IMR-90 (cell line): ENCODE results near the gene NTM. TPM values are rescaled to one million over a fixed set of nuclear protein-coding genes. Genes with fewer than 3 reads are reported as not detected.

Experiments
- ATAC-seq: fragments of 200-7000 bp; cut with Tn5 transposase; 2 replicates; pipeline ENCODE4 v1.9.1; 2020; ENCODE audit warnings: low read depth, mild to moderate bottlenecking, moderate library complexity
- BruUV-seq: library from RNA; stranded (reverse); fragments of 400-500 nt; replicated peaks from 2 replicates; lab custom pipeline; 2021; lab: Mats Ljungman, UMichigan
- CTCF ChIA-PET: fragments of 300-600 bp; formaldehyde crosslinking; extraction: SDS; loops from one replicate; lab custom pipeline; 2021; ENCODE audit warnings: antibody characterized with exemption; lab: Yijun Ruan, JAX
- POLR2A ChIA-PET: fragments of 300-600 bp; sonication (Branson Sonifier 250); formaldehyde crosslinking; loops from one replicate; lab custom pipeline; 2022; ENCODE audit warnings: antibody characterized with exemption; ENCODE audit not compliant: unreplicated experiment; lab: Charles Lee
- DNase-seq: peaks from one replicate; pipeline ENCODE4 v3.0.0; 2013
- H2AFZ ChIP-seq: replicated peaks from 2 replicates; pipeline ENCODE3; 2013; ENCODE audit warnings: low read length, mild to moderate bottlenecking; ENCODE audit not compliant: poor library complexity
- H2AK5ac ChIP-seq: 2 replicates; pipeline ENCODE4 v1.6.1; 2013; ENCODE audit warnings: low read depth, low read length, inconsistent platforms
- H2AK9ac ChIP-seq: replicated peaks from 2 replicates; pipeline ENCODE3; 2013; ENCODE audit warnings: mild to moderate bottlenecking, low read depth, low read length, moderate library complexity; ENCODE audit not compliant: poor library complexity
- H2BK120ac ChIP-seq: 2 replicates; pipeline ENCODE4 v1.6.1; 2013; ENCODE audit warnings: low read depth, low read length, inconsistent platforms
- H2BK15ac ChIP-seq: 3 replicates; pipeline ENCODE4 v1.6.1; 2013; ENCODE audit warnings: low read depth, low read length, inconsistent platforms
- H2BK20ac ChIP-seq: 2 replicates; pipeline ENCODE4 v1.6.1; 2013; ENCODE audit warnings: low read depth, mild to moderate bottlenecking, inconsistent platforms, low read length, moderate library complexity
- H2BK5ac ChIP-seq: 2 replicates; pipeline ENCODE4 v1.6.1; 2013; ENCODE audit warnings: mild to moderate bottlenecking, low read depth, low read length, inconsistent platforms; ENCODE audit not compliant: poor library complexity, severe bottlenecking
- H3K14ac ChIP-seq: replicated peaks from 2 replicates; pipeline ENCODE4 v1.6.1; 2013; ENCODE audit warnings: low read depth, low read length, inconsistent platforms
- H3K18ac ChIP-seq: 2 replicates; pipeline ENCODE4 v1.6.1; 2013; ENCODE audit warnings: low read depth, low read length, control low read depth
- H3K23ac ChIP-seq: 2 replicates; pipeline ENCODE4 v1.6.1; 2013; ENCODE audit warnings: low read depth, low read length, inconsistent platforms
- H3K27ac ChIP-seq: 2 replicates; pipeline ENCODE4 v1.5.1; 2013; ENCODE audit warnings: mild to moderate bottlenecking, control low read depth, low read length; ENCODE audit not compliant: insufficient read depth
- H3K27me3 ChIP-seq: 2 replicates; pipeline ENCODE4 v1.6.1; 2013; ENCODE audit warnings: low read length; ENCODE audit not compliant: control insufficient read depth, insufficient read depth
- H3K36me3 ChIP-seq: 2 replicates; pipeline ENCODE4 v1.6.1; 2013; ENCODE audit warnings: low read length, mixed read lengths; ENCODE audit not compliant: control insufficient read depth, insufficient read depth
- H3K4ac ChIP-seq: 2 replicates; pipeline ENCODE4 v1.6.1; 2013; ENCODE audit warnings: low read depth, low read length, inconsistent platforms
- H3K4me1 ChIP-seq: 2 replicates; pipeline ENCODE4 v1.6.1; 2013; ENCODE audit warnings: low read length, mixed read lengths; ENCODE audit not compliant: control insufficient read depth, insufficient read depth
- H3K4me2 ChIP-seq: 2 replicates; pipeline ENCODE4 v1.6.1; 2013; ENCODE audit warnings: low read depth, mild to moderate bottlenecking, control low read depth, low read length, moderate library complexity
- H3K4me3 ChIP-seq: 2 replicates; pipeline ENCODE4 v1.5.1; 2013; ENCODE audit warnings: low read depth, mild to moderate bottlenecking, control low read depth, low read length, moderate library complexity; ENCODE audit not compliant: insufficient read depth
- H3K56ac ChIP-seq: 2 replicates; pipeline ENCODE4 v1.6.1; 2013; ENCODE audit warnings: low read length, inconsistent platforms; ENCODE audit not compliant: insufficient read depth; ENCODE audit errors: extremely low read depth
- H3K79me1 ChIP-seq, 2 experiments: 2 replicates each; pipeline ENCODE4 v1.6.1; 2013; ENCODE audit warnings: low read length in 2 of 2, inconsistent platforms in 1 of 2, low read depth in 1 of 2
- H3K9ac ChIP-seq: 2 replicates; pipeline ENCODE4 v1.6.1; 2013; ENCODE audit warnings: low read depth, low read length, control low read depth
- H3K9me1 ChIP-seq: 2 replicates; pipeline ENCODE4 v1.6.1; 2013; ENCODE audit warnings: low read length, inconsistent platforms; ENCODE audit not compliant: insufficient read depth
- H3K9me3 ChIP-seq: 2 replicates; pipeline ENCODE4 v1.6.1; 2013; ENCODE audit warnings: low read length; ENCODE audit not compliant: control insufficient read depth, insufficient read depth
- H4K20me1 ChIP-seq: 2 replicates; pipeline ENCODE4 v1.6.1; 2013; ENCODE audit warnings: low read length, inconsistent platforms; ENCODE audit not compliant: insufficient read depth
- H4K5ac ChIP-seq: 2 replicates; pipeline ENCODE4 v1.6.1; 2013; ENCODE audit warnings: mild to moderate bottlenecking, low read depth, low read length, control low read depth
- H4K8ac ChIP-seq, 2 experiments: 2 replicates each; pipeline ENCODE4 v1.6.1; 2013; ENCODE audit warnings: low read depth in 2 of 2, low read length in 2 of 2, control low read depth in 1 of 2, inconsistent platforms in 1 of 2
- H4K91ac ChIP-seq: 2 replicates; pipeline ENCODE4 v1.6.1; 2013; ENCODE audit warnings: low read depth, low read length, inconsistent platforms; ENCODE audit not compliant: insufficient read depth
- BHLHE40 ChIP-seq: fragments of 150-350 bp; IDR thresholded peaks from 2 replicates; pipeline ENCODE4 v1.6.1; 2016; ENCODE audit warnings: mild to moderate bottlenecking, low read depth, low read length
- CEBPB ChIP-seq: IDR thresholded peaks from 2 replicates; pipeline ENCODE4 v1.6.1; 2012; ENCODE audit warnings: low read depth, low read length, improper control_type of control experiment
- CHD1 ChIP-seq: IDR thresholded peaks from 2 replicates; pipeline ENCODE4 v1.6.1; 2012; ENCODE audit warnings: low read depth, low read length, improper control_type of control experiment
- FOS ChIP-seq: fragments of 150-350 bp; IDR thresholded peaks from 2 replicates; pipeline ENCODE4 v1.6.1; 2016; ENCODE audit warnings: low read depth, low read length
- MAFK ChIP-seq: IDR thresholded peaks from 2 replicates; pipeline ENCODE4 v1.6.1; 2012; ENCODE audit warnings: low read depth, low read length, improper control_type of control experiment
- MAZ ChIP-seq: IDR thresholded peaks from 2 replicates; pipeline ENCODE4 v1.6.1; 2012; ENCODE audit warnings: low read depth, mild to moderate bottlenecking, low read length, improper control_type of control experiment, moderate library complexity, borderline replicate concordance
- MXI1 ChIP-seq: IDR thresholded peaks from 2 replicates; pipeline ENCODE4 v1.6.1; 2012; ENCODE audit warnings: low read depth, mild to moderate bottlenecking, low read length, moderate library complexity, borderline replicate concordance
- NFE2L2 ChIP-seq: fragments of 150-350 bp; IDR thresholded peaks from 2 replicates; pipeline ENCODE4 v1.6.1; 2016; ENCODE audit warnings: low read depth, mild to moderate bottlenecking, low read length
- RAD21 ChIP-seq: IDR thresholded peaks from 2 replicates; pipeline ENCODE4 v1.6.1; 2012; ENCODE audit warnings: low read length, improper control_type of control experiment
- RCOR1 ChIP-seq: IDR thresholded peaks from 2 replicates; pipeline ENCODE4 v1.6.1; 2012; ENCODE audit warnings: mild to moderate bottlenecking, low read length, improper control_type of control experiment; ENCODE audit not compliant: insufficient replicate concordance
- RFX5 ChIP-seq: IDR thresholded peaks from 2 replicates; pipeline ENCODE4 v1.8.0; 2012; ENCODE audit warnings: low read depth, mild to moderate bottlenecking, low read length, moderate library complexity
- SMC3 ChIP-seq: fragments of 150-350 bp; IDR thresholded peaks from 2 replicates; pipeline ENCODE4 v1.6.1; 2016; ENCODE audit warnings: low read depth, mild to moderate bottlenecking, antibody characterized with exemption, low read length, moderate library complexity
- WGBS, 2 experiments: methylation state at CpG; one replicate each; pipeline versions ENCODE4 v1.1.5 to v1.1.7; 2013; ENCODE audit warnings: missing lambda C conversion rate in 2 of 2; ENCODE audit not compliant: insufficient read length in 1 of 2; ENCODE audit errors: extremely low coverage in 2 of 2; 5-methylcytosine and 5-hydroxymethylcytosine counted together
- dilution Hi-C: fragments of 300-500 bp; cut with HindIII; formaldehyde crosslinking; loops from one replicate; pipeline ENCODE4 v1.14.3; 2018; ENCODE audit warnings: low sequenced_read_pairs; ENCODE audit not compliant: unreplicated experiment
- in situ Hi-C: fragments of 300-500 bp; cut with MboI; formaldehyde crosslinking; loops from 3 replicates; pipeline ENCODE4 v1.14.3; 2019; ENCODE audit warnings: low sequenced_read_pairs, inconsistent platforms, mixed read lengths
- intact Hi-C: fragments of 100-400 bp; cut with micrococcal nuclease; formaldehyde crosslinking; loops from 2 replicates; pipeline ENCODE4 v1.10.0; 2022
- polyA plus RNA-seq, 3 experiments: library from polyadenylated mRNA; depleted of rRNA; stranded (reverse); fragments of >200 nt; gene quantifications; 2 replicates each; pipeline ENCODE4 v1.2.3, GENCODE V29; 2012; ENCODE audit warnings: low replicate concordance in 1 of 3
- total RNA-seq: library from RNA; depleted of rRNA; stranded (reverse); fragments of >200 nt; gene quantifications from 2 replicates; pipeline ENCODE4 v1.2.3, GENCODE V29; 2012
- TF ChIP-seq, protein P1 (sequence below): conservative IDR thresholded peaks from 2 replicates; pipeline ENCODE4 v1.5.1; 2012; ENCODE audit warnings: mild to moderate bottlenecking, low read depth, low read length, improper control_type of control experiment
- TF ChIP-seq, protein P2 (sequence below): fragments of 150-350 bp; IDR thresholded peaks from 2 replicates; pipeline ENCODE4 v1.6.1; 2017; ENCODE audit warnings: mild to moderate bottlenecking, antibody characterized with exemption, low read length, low read depth
- TF ChIP-seq, protein P3 (sequence below): fragments of 150-350 bp; IDR thresholded peaks from 2 replicates; pipeline ENCODE4 v1.6.1; 2016; ENCODE audit warnings: low read depth, mild to moderate bottlenecking, low read length, moderate library complexity, borderline replicate concordance

The NTM gene
- total and polyA plus RNA-seq, 2 of the 4 experiments (the other 2 are of a cell fraction) = 19.5 to 25.5 TPM

GRCh38 chr11:131667566-131667965, 297.2 kb downstream of the NTM start:
- DNase-seq = no peak
- Histone ChIP-seq H2AK5ac (no peak overlapping the region), H4K5ac (no peak overlapping the region), H2AK9ac (no peak overlapping the region), H3K4me3 (no peak overlapping the region), H4K20me1 (no peaks in the 10 kb centered on the region), H3K9ac (no peak overlapping the region), H3K4ac (no peak overlapping the region), H4K91ac (0 out of 2 replicates have a peak overlapping the region, but pooled peaks have one; percentile 21), H3K9me3 (no peaks in the 10 kb centered on the region), H3K27ac (no peak overlapping the region), H2BK5ac (no peak overlapping the region), H3K9me1 (0 out of 2 replicates have a peak, but pooled peaks cover 3% of the 10 kb centered on the region), H2BK20ac (no peak overlapping the region), H3K4me1 (peaks cover 2% of the 10 kb centered on the region; the same call in 1 of the 2 replicates), H3K18ac (no peak overlapping the region), H3K36me3 (no peaks in the 10 kb centered on the region), H3K4me2 (no peak overlapping the region), H3K23ac (no peak overlapping the region), H3K27me3 (no peaks in the 10 kb centered on the region; the same call in 1 of the 2 replicates), H3K56ac (no peak overlapping the region), H2BK120ac (peak overlapping the region; percentile 76; the same call in 1 of the 2 replicates), H2BK15ac (no peak overlapping the region), H4K8ac (no peak overlapping the region), H3K79me1 (no peaks in the 10 kb centered on the region), H3K14ac (no peak overlapping the region), H2AFZ (no peak overlapping the region)
- intact Hi-C loops = no loop called here
- WGBS, 2 experiments = no CpG with 5 or more reads among the region's 4 CpGs
- in situ Hi-C loops = no loop called here
- TF ChIP-seq CEBPB = no peak
- TF ChIP-seq RCOR1 = no peak
- TF ChIP-seq, protein P1, sequence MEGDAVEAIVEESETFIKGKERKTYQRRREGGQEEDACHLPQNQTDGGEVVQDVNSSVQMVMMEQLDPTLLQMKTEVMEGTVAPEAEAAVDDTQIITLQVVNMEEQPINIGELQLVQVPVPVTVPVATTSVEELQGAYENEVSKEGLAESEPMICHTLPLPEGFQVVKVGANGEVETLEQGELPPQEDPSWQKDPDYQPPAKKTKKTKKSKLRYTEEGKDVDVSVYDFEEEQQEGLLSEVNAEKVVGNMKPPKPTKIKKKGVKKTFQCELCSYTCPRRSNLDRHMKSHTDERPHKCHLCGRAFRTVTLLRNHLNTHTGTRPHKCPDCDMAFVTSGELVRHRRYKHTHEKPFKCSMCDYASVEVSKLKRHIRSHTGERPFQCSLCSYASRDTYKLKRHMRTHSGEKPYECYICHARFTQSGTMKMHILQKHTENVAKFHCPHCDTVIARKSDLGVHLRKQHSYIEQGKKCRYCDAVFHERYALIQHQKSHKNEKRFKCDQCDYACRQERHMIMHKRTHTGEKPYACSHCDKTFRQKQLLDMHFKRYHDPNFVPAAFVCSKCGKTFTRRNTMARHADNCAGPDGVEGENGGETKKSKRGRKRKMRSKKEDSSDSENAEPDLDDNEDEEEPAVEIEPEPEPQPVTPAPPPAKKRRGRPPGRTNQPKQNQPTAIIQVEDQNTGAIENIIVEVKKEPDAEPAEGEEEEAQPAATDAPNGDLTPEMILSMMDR = no peak
- TF ChIP-seq, protein P2, sequence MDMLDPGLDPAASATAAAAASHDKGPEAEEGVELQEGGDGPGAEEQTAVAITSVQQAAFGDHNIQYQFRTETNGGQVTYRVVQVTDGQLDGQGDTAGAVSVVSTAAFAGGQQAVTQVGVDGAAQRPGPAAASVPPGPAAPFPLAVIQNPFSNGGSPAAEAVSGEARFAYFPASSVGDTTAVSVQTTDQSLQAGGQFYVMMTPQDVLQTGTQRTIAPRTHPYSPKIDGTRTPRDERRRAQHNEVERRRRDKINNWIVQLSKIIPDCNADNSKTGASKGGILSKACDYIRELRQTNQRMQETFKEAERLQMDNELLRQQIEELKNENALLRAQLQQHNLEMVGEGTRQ = no peak
- TF ChIP-seq, protein P3, sequence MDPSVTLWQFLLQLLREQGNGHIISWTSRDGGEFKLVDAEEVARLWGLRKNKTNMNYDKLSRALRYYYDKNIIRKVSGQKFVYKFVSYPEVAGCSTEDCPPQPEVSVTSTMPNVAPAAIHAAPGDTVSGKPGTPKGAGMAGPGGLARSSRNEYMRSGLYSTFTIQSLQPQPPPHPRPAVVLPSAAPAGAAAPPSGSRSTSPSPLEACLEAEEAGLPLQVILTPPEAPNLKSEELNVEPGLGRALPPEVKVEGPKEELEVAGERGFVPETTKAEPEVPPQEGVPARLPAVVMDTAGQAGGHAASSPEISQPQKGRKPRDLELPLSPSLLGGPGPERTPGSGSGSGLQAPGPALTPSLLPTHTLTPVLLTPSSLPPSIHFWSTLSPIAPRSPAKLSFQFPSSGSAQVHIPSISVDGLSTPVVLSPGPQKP = no peak
- no peak for TF ChIP-seq CHD1
- no peak for TF ChIP-seq MXI1
- no peak for TF ChIP-seq NFE2L2
- no peak for TF ChIP-seq RAD21
- TF ChIP-seq FOS = no peak
- no peak for TF ChIP-seq MAZ
- TF ChIP-seq SMC3 = no peak
- TF ChIP-seq RFX5 = no peak
- no peak for TF ChIP-seq BHLHE40
- no peak for TF ChIP-seq MAFK
- dilution Hi-C loops = no loop called here
- ChIA-PET CTCF (interaction anchor here (1.6 kb wide), 1 partner anchor 24 kb away, joined by 4 read pairs; no protein-coding TSS in a partner anchor), POLR2A (no interaction called here)
- BruUV-seq = no TSS peak
- ATAC-seq = no peak
